GM12801 (cell line): ENCODE results near the gene FOXP1.

ENCODE experiments used
- TF ChIP-seq, protein P1 (sequence below): IDR thresholded peaks from one replicate; pipeline ENCODE4 v1.5.1; 2011; ENCODE audit warnings: control low read depth; ENCODE audit not compliant: insufficient read length; ENCODE audit errors: extremely low read depth

The FOXP1 gene

GRCh38 chr3:71254281-71255057 lies 329.1 kb downstream of the FOXP1 start:
- TF ChIP-seq, protein P1, sequence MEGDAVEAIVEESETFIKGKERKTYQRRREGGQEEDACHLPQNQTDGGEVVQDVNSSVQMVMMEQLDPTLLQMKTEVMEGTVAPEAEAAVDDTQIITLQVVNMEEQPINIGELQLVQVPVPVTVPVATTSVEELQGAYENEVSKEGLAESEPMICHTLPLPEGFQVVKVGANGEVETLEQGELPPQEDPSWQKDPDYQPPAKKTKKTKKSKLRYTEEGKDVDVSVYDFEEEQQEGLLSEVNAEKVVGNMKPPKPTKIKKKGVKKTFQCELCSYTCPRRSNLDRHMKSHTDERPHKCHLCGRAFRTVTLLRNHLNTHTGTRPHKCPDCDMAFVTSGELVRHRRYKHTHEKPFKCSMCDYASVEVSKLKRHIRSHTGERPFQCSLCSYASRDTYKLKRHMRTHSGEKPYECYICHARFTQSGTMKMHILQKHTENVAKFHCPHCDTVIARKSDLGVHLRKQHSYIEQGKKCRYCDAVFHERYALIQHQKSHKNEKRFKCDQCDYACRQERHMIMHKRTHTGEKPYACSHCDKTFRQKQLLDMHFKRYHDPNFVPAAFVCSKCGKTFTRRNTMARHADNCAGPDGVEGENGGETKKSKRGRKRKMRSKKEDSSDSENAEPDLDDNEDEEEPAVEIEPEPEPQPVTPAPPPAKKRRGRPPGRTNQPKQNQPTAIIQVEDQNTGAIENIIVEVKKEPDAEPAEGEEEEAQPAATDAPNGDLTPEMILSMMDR = no peak

GRCh38 chr3:71253169-71253568 lies 330.4 kb downstream of the FOXP1 start:
- TF ChIP-seq, protein P1 = no peak

DNA sequence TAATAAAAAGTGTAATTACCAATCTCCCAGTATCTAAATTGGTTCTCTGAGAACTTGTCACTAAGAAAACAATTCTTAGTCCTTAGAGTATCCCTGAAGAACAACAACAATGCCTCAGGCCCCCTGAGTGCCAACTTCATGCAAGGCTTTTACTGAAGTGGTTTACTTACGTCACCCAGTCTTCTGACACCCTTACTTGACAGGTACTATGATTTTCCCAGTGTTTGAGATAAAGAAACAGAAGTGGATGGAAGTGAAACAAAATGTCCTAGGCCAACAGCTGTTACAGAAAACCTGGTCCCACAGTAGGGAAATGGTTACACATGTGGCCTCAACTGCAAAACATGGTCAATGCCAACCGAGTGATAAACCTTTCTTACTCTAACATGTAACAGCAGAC lies 331.1 kb downstream of the FOXP1 start:
- TF ChIP-seq, protein P1 = no peak

GRCh38 chr3:71251156-71251775 lies 332.3 kb downstream of the FOXP1 start:
- TF ChIP-seq, protein P1 = no peak

DNA sequence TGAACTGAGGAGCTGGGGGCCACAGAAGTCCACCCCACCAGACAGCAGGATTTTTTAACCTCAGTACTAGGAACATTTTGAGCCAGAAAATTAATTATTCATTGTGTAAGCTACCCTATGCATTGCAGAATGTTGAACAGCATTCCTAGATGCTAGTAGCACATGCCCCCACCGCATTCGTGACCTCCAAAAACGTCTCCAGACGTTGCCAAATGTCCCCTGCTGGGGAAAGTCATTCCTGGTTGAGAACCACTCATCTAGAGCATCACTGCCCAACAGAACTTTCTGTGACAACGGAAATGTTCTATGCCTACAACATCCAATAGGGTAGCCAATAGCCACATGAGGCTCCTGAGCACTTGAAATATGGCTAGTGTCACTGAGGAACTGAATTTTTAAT lies 333.5 kb downstream of the FOXP1 start:
- TF ChIP-seq, protein P1 = no peak

DNA sequence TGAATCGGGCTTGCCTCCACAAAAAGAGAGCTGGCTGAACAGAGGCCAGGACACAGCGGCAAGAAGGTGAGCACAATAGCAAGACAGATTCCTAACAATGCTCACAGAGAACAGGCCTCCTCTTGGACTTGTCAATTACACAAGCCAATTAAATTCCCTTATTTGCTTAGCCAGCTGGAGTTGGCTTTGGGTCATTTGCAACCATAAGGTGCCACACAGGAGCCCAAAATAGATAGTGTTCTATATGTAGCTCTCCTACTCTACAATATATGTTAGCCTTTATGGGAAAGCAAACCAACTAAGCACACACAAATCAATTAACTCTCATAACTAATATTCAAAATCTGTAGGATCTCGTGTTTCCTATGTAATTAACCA lies 335.6 kb downstream of the FOXP1 start:
- TF ChIP-seq, protein P1 = no peak

DNA sequence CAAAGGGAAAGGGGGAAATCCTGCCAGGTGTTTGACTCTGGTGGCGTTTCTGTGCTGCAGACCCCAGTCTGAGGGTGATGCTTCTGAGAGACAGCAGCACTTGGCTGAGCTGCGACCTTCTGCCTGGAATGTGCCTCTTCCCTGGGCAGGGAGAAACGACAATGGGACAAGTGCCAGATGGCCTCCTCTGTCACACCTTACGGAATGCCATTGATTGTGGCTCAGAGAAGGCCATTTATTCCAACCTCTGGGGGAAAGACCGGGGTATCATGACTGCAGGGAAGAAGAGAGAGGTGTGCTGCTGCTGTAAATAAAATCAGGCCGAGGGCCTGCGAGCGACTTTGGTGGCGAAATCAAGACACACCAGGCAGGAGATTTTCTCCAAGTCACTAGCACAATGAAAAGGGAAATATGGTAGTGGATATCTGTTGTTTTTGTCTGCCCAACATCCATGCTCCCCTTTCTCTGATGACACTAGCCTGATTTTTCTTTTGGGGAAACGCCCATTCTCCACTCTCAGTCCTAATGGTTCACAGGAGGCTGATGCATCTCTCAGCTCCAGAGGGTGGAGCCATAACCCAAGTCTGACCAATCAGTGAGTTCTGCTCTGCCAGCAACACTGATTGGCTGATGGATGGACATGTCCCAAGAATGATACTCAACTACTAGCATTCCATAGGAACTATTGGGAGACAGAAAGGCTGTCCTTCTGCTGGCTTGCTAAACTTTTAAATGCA lies 336.1 kb downstream of the FOXP1 start:
- TF ChIP-seq, protein P1 = no peak
